Activated naive CD8-positive, alpha-beta T cell treated with anti-CD3 and anti-CD28 coated beads, Interleukin-2, amount 10 ng/mL, durations not matched to agents 7 days and 5 days (primary cell): Measurements from ENCODE around the gene GART. TPM values are rescaled to one million over a fixed set of nuclear protein-coding genes. Genes with fewer than 3 reads are reported as not detected.
"Not testable (repeated sequence)": the region's sequence is repeated elsewhere in the genome, so short reads cannot be mapped to it uniquely, and the experiment has no call there.

Experiments
- ATAC-seq: fragments of 150-1000 bp; cut with Tn5 transposase; one replicate; pipeline ENCODE4 v1.10.0; 2021; ENCODE audit warnings: low read depth, moderate library complexity
- POLR2A ChIA-PET: fragments of 350-600 bp; sonication (Branson Sonifier 250); formaldehyde crosslinking; loops from one replicate; lab custom pipeline; 2021; ENCODE audit warnings: antibody characterized with exemption; lab: Charles Lee
- DNase-seq: peaks from one replicate; pipeline ENCODE4 v3.0.0; 2021
- H3K27ac Mint-ChIP-seq: one replicate; pipeline ENCODE4 v1.8.0; 2022; ENCODE audit warnings: mild to moderate bottlenecking, mixed read lengths
- H3K27me3 Mint-ChIP-seq: one replicate; pipeline ENCODE4 v1.8.0; 2022; ENCODE audit warnings: mild to moderate bottlenecking, moderate library complexity, mixed read lengths
- H3K36me3 Mint-ChIP-seq: one replicate; pipeline ENCODE4 v1.8.0; 2021; ENCODE audit warnings: mild to moderate bottlenecking, mixed read lengths
- H3K4me1 Mint-ChIP-seq: one replicate; pipeline ENCODE4 v1.8.0; 2021; ENCODE audit warnings: mixed read lengths
- H3K4me3 Mint-ChIP-seq: one replicate; pipeline ENCODE4 v1.8.0; 2022; ENCODE audit warnings: mild to moderate bottlenecking, moderate library complexity, mixed read lengths
- H3K9me3 Mint-ChIP-seq: one replicate; pipeline ENCODE4 v1.8.0; 2021; ENCODE audit warnings: mixed read lengths
- total RNA-seq, 2 experiments: library from RNA; stranded (reverse); gene quantifications; one replicate each; pipeline ENCODE4 v1.2.3, GENCODE V29; 2021

The GART gene
- total RNA-seq = 100 to 1,000 TPM; 102 to 117 TPM

DNA sequence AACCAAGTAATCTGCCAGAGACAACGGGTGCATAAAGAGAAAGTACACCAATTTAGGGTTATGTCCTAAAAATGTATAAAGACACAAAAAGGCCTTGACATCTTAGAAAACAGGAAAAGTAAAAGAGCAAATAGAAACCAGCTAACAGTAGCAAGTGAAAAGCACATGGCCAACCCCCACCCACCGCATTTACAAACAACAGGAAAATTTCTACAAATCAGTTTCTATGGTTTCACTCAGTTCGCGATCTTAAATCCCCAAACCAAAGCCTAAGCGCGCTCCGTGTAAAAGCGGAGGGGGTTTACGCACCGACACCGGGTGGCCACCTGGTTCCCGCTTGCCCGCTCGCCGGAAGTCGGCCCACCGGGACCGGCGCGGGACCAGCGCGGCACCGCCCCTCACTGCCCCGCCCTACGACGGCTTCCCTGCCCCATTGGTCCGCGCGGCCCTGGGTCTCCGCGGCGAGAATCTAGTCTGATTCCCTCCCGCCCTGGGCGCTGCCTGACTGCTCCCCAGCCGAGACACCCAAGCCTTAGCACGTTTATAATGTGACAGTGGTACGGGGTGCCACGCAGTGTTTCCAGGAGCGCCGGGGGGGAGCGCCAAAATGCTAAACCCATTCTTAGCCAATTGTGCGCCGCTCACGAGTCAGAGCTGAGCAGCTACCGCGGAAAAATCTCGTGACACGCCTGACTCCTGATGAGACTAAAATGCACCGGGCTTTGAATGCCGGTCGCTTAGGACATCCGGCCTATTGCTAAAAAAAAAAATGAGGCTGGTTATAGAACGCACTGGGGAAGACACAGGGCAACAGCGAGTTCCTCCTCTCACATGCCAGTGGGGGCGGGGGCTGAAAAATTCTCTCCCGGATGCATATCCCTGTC is at the start of gene GART:
GART (minus strand) TSS at position 362 of the 884 bp plus-strand sequence. CDS start 2,802 bp downstream, outside the sequence.
- H3K27me3 Mint-ChIP-seq = no peaks in the 10 kb centered on the region
- H3K27ac Mint-ChIP-seq = peak within 1 kb of the TSS; percentile 99
- ATAC-seq = peak; percentile 54
- peaks cover 26% of the 10 kb centered on the region for H3K36me3 Mint-ChIP-seq
- H3K4me1 Mint-ChIP-seq = peaks cover 40% of the 10 kb centered on the region
- POLR2A ChIA-PET = interaction anchor here (0.6 to 6.0 kb wide), 9 partner anchors 10 to 765 kb away, joined by 3 to 36 read pairs (median 6); partner anchors contain the start of genes DNAJC28, DONSON and TMEM50B
- H3K9me3 Mint-ChIP-seq = peaks cover 2% of the 10 kb centered on the region
- DNase-seq = peak; percentile 88
- peak within 1 kb of the TSS; percentile 96 for H3K4me3 Mint-ChIP-seq

DNA sequence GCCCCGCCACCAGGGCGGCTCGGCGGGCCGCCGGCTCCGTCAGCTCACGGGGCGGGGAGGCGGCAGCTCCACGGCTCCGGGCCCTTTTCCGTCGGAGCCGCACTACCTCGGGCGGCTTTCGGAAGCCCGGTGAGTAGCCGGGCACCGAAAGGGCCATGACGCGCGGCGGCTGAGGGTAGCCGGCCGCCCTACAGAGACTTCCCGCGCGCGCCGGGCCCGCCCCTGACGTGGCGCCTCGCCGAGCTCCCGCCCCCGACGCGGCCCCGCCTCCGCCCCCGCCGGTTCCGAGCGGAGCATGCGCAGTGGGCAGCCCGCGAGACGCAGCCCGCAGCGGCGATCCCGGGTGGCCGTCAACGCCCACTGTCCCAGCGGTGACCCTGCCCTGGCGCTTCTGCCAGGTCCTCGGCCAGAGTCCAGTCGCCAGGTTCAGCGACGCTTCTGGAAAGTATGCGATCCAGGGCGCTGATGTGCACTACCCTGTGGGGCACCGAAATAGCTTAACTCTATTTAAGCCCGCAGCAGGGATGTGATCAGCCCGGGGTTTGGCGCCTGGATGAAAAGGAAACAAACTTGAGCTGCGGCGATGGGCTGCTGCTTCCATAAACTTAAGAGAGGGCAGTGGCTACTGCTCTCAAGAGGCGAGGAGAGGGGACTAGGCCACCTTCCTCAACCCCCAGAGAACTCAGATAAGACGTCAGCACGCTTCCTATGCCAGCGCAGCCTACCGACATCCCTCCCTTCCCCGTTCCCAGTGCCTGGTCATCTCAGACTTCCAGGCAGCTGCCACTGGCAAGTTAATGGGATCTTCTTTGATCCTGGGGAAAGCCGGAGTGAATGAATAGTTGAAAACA is 46.8 kb upstream of the GART start, which contains the start of gene DONSON:
DONSON (minus strand) TSS at position 200 of the 851 bp plus-strand sequence; CDS start at position 157, 43 bp downstream.
- Mint-ChIP-seq H3K36me3 (peaks cover 20% of the 10 kb centered on the region), H3K27ac (peak within 1 kb of the TSS; percentile 89), H3K4me1 (peaks cover 25% of the 10 kb centered on the region), H3K9me3 (no peaks in the 10 kb centered on the region), H3K4me3 (peak within 1 kb of the TSS; percentile 97), H3K27me3 (no peaks in the 10 kb centered on the region)
- DNase-seq = peak; percentile 98
- peak; percentile 95 for ATAC-seq
- POLR2A ChIA-PET = interaction anchor here (0.5 to 2.6 kb wide), 20 partner anchors 10 to 817 kb away, joined by 3 to 36 read pairs (median 4); partner anchors contain the start of genes DNAJC28, GART, PAXBP1 and SON

- peak; percentile 29 for ATAC-seq
- Mint-ChIP-seq H3K36me3 (peaks cover 18% of the 10 kb centered on the region), H3K27ac (peak overlapping the region; percentile 89), H3K27me3 (no peaks in the 10 kb centered on the region), H3K9me3 (no peaks in the 10 kb centered on the region), H3K4me1 (peaks cover 25% of the 10 kb centered on the region), H3K4me3 (peak overlapping the region; percentile 92)
- no peak for DNase-seq
- POLR2A ChIA-PET = interaction anchor here (0.8 to 2.6 kb wide), 15 partner anchors 9 to 226 kb away, joined by 3 to 36 read pairs (median 5); partner anchors contain the start of genes DNAJC28, GART, SON and TMEM50B
Observed at GRCh38 chr21:33587792-33588484, 46.0 kb upstream of the GART start.

DNA sequence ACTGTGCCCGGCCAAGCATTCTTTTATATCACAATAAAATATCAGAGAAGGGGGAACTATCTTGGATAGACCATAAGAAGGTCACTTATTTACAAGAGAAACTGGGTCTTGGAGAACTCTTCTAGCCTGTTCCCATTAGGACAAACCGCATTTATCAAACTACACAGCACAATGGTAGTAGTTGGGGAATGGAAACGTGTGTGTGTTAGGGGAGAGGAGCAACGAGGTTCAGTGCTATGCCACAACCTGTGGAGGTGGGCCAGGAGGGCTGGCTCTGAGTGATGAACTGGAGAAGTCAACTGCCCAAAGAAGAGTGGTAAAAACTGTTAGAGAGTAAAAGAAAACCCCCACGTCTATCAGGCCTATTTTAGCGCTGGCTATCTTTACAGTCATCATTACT is 45.0 kb upstream of the GART start:
- no peaks in the 10 kb centered on the region for H3K9me3 Mint-ChIP-seq
- POLR2A ChIA-PET = no interaction called here
- H3K4me1 Mint-ChIP-seq = peaks cover 25% of the 10 kb centered on the region
- H3K27ac Mint-ChIP-seq = no peak overlapping the region
- H3K27me3 Mint-ChIP-seq = no peaks in the 10 kb centered on the region
- ATAC-seq = no peak
- peak overlapping the region; percentile 71 for H3K4me3 Mint-ChIP-seq
- H3K36me3 Mint-ChIP-seq = peaks cover 18% of the 10 kb centered on the region
- DNase-seq = no peak

DNA sequence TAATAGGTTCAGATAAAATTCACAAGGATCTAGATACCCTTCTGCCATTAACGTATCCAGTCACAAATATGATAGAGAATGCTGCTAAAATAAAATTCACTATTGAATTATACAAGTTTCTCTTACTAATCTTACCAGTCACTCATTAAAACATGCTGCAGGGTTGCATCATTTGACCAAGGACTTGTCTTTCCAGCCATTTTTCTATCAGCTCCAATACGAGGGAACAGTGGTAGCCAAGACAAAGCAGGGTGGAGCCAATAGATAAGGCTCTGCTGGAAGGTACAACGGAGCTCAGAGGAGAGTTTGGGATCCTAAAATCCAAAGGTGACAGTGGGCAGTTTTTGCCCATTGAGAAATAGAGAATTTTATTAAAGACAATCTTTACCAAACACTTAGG is 42.5 kb upstream of the GART start:
- Mint-ChIP-seq H3K4me1 (peaks cover 22% of the 10 kb centered on the region), H3K9me3 (no peaks in the 10 kb centered on the region), H3K36me3 (peaks cover 17% of the 10 kb centered on the region), H3K27ac (no peak overlapping the region), H3K4me3 (no peak overlapping the region), H3K27me3 (no peaks in the 10 kb centered on the region)
- no peak for ATAC-seq
- POLR2A ChIA-PET = interaction anchor here (0.7 kb wide), 1 partner anchor 12 kb away, joined by 3 read pairs; no protein-coding TSS in a partner anchor
- no peak for DNase-seq

- Mint-ChIP-seq H3K36me3 (peaks cover 13% of the 10 kb centered on the region), H3K4me3 (no peak overlapping the region), H3K4me1 (peaks cover under 1% of the 10 kb centered on the region), H3K27ac (peak overlapping the region; percentile 44), H3K9me3 (no peaks in the 10 kb centered on the region), H3K27me3 (no peaks in the 10 kb centered on the region)
- ATAC-seq = no peak
- DNase-seq = no peak
- POLR2A ChIA-PET = interaction anchor here (1.3 kb wide), 1 partner anchor 9 kb away, joined by 3 read pairs; no protein-coding TSS in a partner anchor
Observed at GRCh38 chr21:33578959-33579542, 37.1 kb upstream of the GART start.

- DNase-seq (no peak), ATAC-seq (no peak)
- Mint-ChIP-seq H3K9me3 (no peaks in the 10 kb centered on the region), H3K36me3 (peaks cover 17% of the 10 kb centered on the region), H3K4me3 (no peak overlapping the region), H3K4me1 (peaks cover 3% of the 10 kb centered on the region), H3K27ac (no peak overlapping the region), H3K27me3 (no peaks in the 10 kb centered on the region)
- POLR2A ChIA-PET = interaction anchor here (1.3 kb wide), 1 partner anchor 10 kb away, joined by 3 read pairs; no protein-coding TSS in a partner anchor
Observed at GRCh38 chr21:33578214-33578613, 36.3 kb upstream of the GART start.

GRCh38 chr21:33576741-33577141 is 34.8 kb upstream of the GART start:
- DNase-seq, ATAC-seq, H3K4me1 Mint-ChIP-seq, H3K4me3 Mint-ChIP-seq, H3K9me3 Mint-ChIP-seq, H3K27ac Mint-ChIP-seq, H3K27me3 Mint-ChIP-seq: not testable (repeated sequence)
- peaks cover 14% of the 10 kb centered on the region for H3K36me3 Mint-ChIP-seq
- POLR2A ChIA-PET = interaction anchor here (1.6 kb wide), 1 partner anchor 12 kb away, joined by 4 read pairs; the partner anchor contains the start of gene DONSON

DNA sequence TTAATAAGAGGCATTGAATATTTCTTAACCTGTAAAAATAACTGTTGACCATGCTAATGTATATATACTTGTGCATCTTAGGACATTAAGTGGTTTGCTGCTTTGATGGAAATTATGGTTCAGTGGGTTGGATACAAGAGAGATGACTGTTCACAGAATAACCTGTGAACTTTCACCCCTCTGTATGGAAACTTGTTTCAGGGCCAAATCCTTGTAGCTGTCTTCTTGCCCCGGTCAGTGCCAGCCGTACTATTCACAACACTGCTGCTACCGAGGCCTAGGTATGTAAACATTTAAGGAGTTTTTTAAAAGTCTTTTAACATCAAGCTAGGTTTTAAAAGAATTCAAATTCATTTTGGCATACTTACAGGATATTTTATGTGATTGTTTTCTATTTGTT is 30.4 kb upstream of the GART start:
- H3K4me3 Mint-ChIP-seq = no peak overlapping the region
- no peak for DNase-seq
- H3K27me3 Mint-ChIP-seq = no peaks in the 10 kb centered on the region
- peaks cover 35% of the 10 kb centered on the region for H3K36me3 Mint-ChIP-seq
- H3K9me3 Mint-ChIP-seq = no peaks in the 10 kb centered on the region
- POLR2A ChIA-PET = interaction anchor here (0.7 to 1.8 kb wide), 2 partner anchors 10 to 16 kb away, joined by 5 to 6 read pairs; partner anchors contain the start of gene DONSON
- no peak overlapping the region for H3K27ac Mint-ChIP-seq
- no peak for ATAC-seq
- H3K4me1 Mint-ChIP-seq = peaks cover 9% of the 10 kb centered on the region

DNA sequence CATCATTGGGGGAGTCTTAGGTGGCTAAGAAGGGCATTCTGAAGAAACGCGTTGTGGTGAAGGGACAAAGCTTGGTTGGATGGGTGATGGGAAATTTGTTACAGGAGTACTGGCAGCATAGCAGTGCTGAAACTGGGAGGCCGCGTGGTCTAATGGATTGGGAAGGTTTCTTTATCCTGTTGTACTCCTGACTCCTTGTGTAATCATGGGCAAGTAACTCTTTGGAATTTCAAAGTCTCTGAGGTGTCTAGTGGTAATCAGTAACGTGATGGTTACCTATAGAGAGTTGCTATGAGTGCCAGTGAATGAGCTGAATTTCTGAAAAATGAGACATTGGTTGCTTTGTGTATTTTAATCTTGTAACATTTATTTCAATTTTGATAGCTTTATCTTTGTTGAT is 28.1 kb upstream of the GART start:
- Mint-ChIP-seq H3K4me1 (peaks cover 9% of the 10 kb centered on the region), H3K27ac (peak overlapping the region; percentile 6), H3K9me3 (no peaks in the 10 kb centered on the region), H3K36me3 (peaks cover 31% of the 10 kb centered on the region), H3K4me3 (no peak overlapping the region), H3K27me3 (no peaks in the 10 kb centered on the region)
- ATAC-seq = no peak
- DNase-seq = no peak
- POLR2A ChIA-PET = no interaction called here

GRCh38 chr21:33568448-33568847 is 26.5 kb upstream of the GART start:
- Mint-ChIP-seq H3K27me3 (no peaks in the 10 kb centered on the region), H3K4me3 (no peak overlapping the region), H3K9me3 (no peaks in the 10 kb centered on the region), H3K4me1 (peaks cover 6% of the 10 kb centered on the region), H3K36me3 (peaks cover 24% of the 10 kb centered on the region), H3K27ac (no peak overlapping the region)
- POLR2A ChIA-PET = no interaction called here
- DNase-seq = no peak
- ATAC-seq = no peak

- peak overlapping the region; percentile 42 for H3K27ac Mint-ChIP-seq
- H3K27me3 Mint-ChIP-seq = no peaks in the 10 kb centered on the region
- ATAC-seq (no peak), DNase-seq (no peak)
- peaks cover 8% of the 10 kb centered on the region for H3K4me1 Mint-ChIP-seq
- H3K36me3 Mint-ChIP-seq = peaks cover 26% of the 10 kb centered on the region
- H3K9me3 Mint-ChIP-seq = no peaks in the 10 kb centered on the region
- POLR2A ChIA-PET = no interaction called here
- H3K4me3 Mint-ChIP-seq = no peak overlapping the region
Observed at GRCh38 chr21:33567914-33568313, 26.0 kb upstream of the GART start.
